ENCODE results near the gene SMIM29. TPM values are rescaled to one million over a fixed set of nuclear protein-coding genes. Genes with fewer than 3 reads are reported as not detected.
A peak's percentile ranks its signal among the peaks of the same experiment; 100 is the strongest.
"Not testable (repeated sequence)": the region's sequence is repeated elsewhere in the genome, so short reads cannot be mapped to it uniquely, and the experiment has no call there.

The SMIM29 gene
- total RNA-seq, 1 donor from 2014 or later, result 9.2 TPM

DNA sequence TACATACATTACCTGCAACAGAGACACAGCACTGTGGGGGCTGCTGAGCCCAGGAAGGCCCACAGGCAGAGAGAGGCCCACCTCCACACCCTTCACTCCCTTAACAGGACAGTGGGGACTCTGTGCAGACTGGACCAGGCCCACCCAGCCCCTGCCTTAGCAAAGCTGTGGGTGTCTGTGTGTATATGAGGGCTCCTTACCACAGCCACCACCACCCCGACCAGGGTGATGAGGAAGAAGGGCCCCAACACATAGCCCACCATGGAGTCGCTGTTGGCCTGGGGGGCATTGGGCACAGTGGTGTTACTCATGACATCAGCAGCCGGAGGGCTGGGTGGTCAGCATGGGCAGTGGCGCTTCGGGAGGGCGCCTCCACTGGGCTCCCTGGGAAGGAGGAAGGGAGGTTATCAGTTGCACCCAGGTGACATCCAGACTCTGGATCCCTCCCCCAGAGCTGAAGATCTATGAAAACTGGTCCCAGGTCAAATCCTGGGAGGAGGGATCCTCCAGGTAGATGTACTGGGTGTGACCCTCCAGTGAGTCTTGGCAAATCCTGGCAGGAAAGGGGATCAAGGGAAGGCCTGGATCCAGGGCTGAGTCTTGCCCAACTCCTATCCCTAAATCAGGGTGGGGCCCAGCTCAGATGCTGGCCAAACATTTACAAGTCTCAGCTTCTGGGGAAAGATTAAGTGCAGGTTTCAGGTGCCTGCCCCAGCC lies 1.2 kb downstream of the SMIM29 start:
- Histone ChIP-seq H3K27me3 (no peaks in the 10 kb centered on the region), H3K36me3 (no peaks in the 10 kb centered on the region), H3K4me3 (peak overlapping the region in 1 of 2 donors; percentile 73), H3K4me1 (peaks cover 7 to 26% of the 10 kb centered on the region in 2 donors), H3K27ac (peak overlapping the region; percentile 81 to 86), H3K9me3 (no peaks in the 10 kb centered on the region)
- TF ChIP-seq, protein P1, sequence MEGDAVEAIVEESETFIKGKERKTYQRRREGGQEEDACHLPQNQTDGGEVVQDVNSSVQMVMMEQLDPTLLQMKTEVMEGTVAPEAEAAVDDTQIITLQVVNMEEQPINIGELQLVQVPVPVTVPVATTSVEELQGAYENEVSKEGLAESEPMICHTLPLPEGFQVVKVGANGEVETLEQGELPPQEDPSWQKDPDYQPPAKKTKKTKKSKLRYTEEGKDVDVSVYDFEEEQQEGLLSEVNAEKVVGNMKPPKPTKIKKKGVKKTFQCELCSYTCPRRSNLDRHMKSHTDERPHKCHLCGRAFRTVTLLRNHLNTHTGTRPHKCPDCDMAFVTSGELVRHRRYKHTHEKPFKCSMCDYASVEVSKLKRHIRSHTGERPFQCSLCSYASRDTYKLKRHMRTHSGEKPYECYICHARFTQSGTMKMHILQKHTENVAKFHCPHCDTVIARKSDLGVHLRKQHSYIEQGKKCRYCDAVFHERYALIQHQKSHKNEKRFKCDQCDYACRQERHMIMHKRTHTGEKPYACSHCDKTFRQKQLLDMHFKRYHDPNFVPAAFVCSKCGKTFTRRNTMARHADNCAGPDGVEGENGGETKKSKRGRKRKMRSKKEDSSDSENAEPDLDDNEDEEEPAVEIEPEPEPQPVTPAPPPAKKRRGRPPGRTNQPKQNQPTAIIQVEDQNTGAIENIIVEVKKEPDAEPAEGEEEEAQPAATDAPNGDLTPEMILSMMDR (IDR thresholded peaks at IDR 0.05), result no peak
- peak in 1 of 2 donors; percentile 65 for DNase-seq (ENCODE audit: low spot score in 2 of 2)
- intact Hi-C loops (cut with DNase I), result loop anchor here (2.0 to 10.0 kb wide), 4 partner anchors 53 to 1477 kb away; partner anchors contain the start of gene SNRPC

DNA sequence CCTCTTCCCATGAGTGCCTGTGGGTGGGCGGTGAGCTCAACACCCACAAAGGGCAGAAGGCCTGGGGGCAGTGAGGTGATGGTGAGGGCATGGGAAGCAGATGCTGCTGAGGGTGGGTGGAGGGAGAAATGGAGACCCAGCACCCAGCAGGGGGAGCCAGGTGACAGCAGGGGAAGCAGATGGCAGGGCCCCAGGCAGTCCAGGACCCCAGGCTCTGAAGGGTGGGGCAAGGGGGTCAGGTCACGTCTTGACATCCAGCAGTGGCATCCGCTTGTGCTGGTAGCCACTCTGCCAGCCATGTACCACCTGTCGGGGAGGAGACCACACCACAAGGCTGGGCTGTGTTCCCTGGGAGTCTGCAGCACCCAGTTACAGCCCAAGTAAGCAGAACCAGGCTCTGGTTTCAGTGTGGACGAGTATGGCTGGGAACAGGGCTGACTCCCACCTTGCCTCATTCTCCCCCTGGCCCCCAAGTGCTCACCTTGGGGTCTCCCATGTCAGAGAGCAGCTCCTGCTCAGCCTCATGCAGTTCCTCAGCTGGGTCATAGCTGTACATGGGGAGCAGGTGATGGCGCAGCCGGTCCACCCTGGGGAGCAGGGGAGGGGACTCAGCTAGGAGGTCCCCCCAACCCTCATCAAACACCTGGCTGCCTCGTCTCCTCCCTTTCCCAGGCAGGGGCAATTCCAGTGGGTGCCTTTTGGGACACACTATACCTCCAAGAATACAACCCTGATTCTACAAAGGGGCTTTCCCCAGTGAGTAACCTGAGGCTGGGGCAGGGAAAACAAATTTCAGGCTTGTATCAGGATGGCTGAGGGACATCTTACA lies 2.0 kb downstream of the SMIM29 start:
- no peaks in the 10 kb centered on the region for H3K9me3 ChIP-seq
- H3K4me3 ChIP-seq, result no peak overlapping the region
- H3K27ac ChIP-seq, result peak overlapping the region; percentile 28 to 81
- H3K36me3 ChIP-seq, result peaks cover 0 to 2% of the 10 kb centered on the region in 2 donors
- no peaks in the 10 kb centered on the region for H3K27me3 ChIP-seq
- TF ChIP-seq, protein P1 (IDR thresholded peaks at IDR 0.05), result peak in 1 of 3 experiments; percentile 35
- H3K4me1 ChIP-seq, result peaks cover 7 to 26% of the 10 kb centered on the region in 2 donors
- peak in 1 of 2 donors; percentile 57 for DNase-seq (ENCODE audit: low spot score in 2 of 2)
- intact Hi-C loops (cut with DNase I), result loop anchor here (10.0 kb wide), 2 partner anchors 508 to 1478 kb away; partner anchors contain the start of gene SNRPC

DNA sequence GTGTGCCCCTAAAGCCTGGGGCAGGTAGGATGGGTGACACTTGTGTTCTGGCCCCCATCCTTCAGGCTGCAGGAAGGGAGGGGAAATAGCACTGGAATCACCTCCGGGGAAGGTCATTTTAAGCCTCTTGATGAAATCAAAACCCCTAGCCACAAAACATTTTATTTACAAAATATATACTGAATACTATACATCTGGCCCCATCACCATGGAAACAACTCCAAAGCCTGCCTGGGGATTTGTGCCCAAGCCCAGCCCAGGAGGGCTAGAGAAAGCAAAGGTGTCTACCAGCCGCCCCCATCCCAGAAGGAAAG lies 2.6 kb downstream of the SMIM29 start:
- peaks cover 7 to 26% of the 10 kb centered on the region in 2 donors for H3K4me1 ChIP-seq

DNA sequence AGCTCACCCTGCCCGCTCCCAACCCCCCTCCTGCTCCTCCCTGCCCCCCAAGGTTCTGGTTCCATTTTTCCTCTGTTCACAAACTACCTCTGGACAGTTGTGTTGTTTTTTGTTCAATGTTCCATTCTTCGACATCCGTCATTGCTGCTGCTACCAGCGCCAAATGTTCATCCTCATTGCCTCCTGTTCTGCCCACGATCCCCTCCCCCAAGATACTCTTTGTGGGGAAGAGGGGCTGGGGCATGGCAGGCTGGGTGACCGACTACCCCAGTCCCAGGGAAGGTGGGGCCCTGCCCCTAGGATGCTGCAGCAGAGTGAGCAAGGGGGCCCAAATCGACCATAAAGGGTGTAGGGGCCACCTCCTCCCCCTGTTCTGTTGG lies 3.1 kb downstream of the SMIM29 start:
- H3K4me3 ChIP-seq, H3K9me3 ChIP-seq, H3K36me3 ChIP-seq, H3K27me3 ChIP-seq: not testable (repeated sequence)
- Histone ChIP-seq H3K27ac (peak overlapping the region in 1 of 2 donors; percentile 9), H3K4me1 (peaks cover 7 to 26% of the 10 kb centered on the region in 2 donors)
- peak in 1 of 2 donors; percentile 44 for DNase-seq (ENCODE audit: low spot score in 2 of 2)
- intact Hi-C loops (cut with DNase I), result loop anchor here (10.0 kb wide), 2 partner anchors 509 to 1479 kb away; partner anchors contain the start of gene SNRPC

More for the DNA sequence above, 2.6 kb downstream of the SMIM29 start:
- no peak overlapping the region for H3K4me3 ChIP-seq
- H3K27ac ChIP-seq, result no peak overlapping the region
- H3K36me3 ChIP-seq, result peaks cover 0 to 6% of the 10 kb centered on the region in 2 donors
- DNase-seq (ENCODE audit: low spot score in 2 of 2), result peak in 1 of 2 donors; percentile 63
- no peaks in the 10 kb centered on the region for H3K27me3 ChIP-seq
- no peaks in the 10 kb centered on the region for H3K9me3 ChIP-seq
- TF ChIP-seq, protein P1 (IDR thresholded peaks at IDR 0.05), result no peak
- intact Hi-C loops (cut with DNase I), result loop anchor here (10.0 kb wide), 2 partner anchors 509 to 1479 kb away; partner anchors contain the start of gene SNRPC

DNA sequence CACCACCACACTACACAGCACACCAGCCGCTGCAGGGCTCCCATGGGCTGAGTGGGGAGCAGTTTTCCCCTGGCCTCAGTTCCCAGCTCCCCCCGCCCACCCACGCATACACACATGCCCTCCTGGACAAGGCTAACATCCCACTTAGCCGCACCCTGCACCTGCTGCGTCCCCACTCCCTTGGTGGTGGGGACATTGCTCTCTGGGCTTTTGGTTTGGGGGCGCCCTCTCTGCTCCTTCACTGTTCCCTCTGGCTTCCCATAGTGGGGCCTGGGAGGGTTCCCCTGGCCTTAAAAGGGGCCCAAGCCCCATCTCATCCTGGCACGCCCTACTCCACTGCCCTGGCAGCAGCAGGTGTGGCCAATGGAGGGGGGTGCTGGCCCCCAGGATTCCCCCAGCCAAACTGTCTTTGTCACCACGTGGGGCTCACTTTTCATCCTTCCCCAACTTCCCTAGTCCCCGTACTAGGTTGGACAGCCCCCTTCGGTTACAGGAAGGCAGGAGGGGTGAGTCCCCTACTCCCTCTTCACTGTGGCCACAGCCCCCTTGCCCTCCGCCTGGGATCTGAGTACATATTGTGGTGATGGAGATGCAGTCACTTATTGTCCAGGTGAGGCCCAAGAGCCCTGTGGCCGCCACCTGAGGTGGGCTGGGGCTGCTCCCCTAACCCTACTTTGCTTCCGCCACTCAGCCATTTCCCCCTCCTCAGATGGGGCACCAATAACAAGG lies 3.6 kb downstream of the SMIM29 start:
- H3K27ac ChIP-seq, result peak overlapping the region; percentile 9 to 77
- H3K4me3 ChIP-seq, result not testable (repeated sequence)

More for the DNA sequence above, 3.6 kb downstream of the SMIM29 start:
- peaks cover 7 to 26% of the 10 kb centered on the region in 2 donors for H3K4me1 ChIP-seq
- peak in 1 of 2 donors; percentile 59 for DNase-seq (ENCODE audit: low spot score in 2 of 2)
- H3K36me3 ChIP-seq, H3K27me3 ChIP-seq, H3K9me3 ChIP-seq: not testable (repeated sequence)
- intact Hi-C loops (cut with DNase I), result loop anchor here (10.0 kb wide), 2 partner anchors 510 to 1480 kb away; partner anchors contain the start of gene SNRPC

All from ascending aorta (tissue), 2 donors.